ENCODE results near the gene EGFL7.

DNA sequence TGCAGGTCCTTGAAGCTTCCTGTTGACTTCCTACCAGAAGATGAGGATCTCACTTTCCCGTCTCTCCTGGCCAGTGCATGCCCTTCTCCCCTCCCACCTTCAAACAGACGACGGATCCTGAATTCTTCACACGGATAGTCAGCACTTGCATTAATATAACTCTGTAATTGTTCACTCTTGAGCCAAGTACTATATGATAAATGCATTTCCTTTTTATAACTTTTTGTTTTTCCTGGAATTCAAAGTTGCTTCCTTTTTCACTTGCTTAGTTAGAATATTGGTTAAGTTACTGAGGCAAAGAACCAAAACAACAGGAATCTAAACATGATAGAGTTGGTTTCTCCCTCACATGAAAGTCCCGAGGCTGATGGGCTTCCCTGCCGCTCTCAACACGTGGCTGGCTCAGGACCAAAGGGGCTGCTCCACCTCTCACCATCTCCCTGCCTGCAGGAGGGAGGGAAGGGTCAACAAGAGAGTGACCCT lies 20.2 kb upstream of the EGFL7 start:
- TF ChIP-seq, protein P1, sequence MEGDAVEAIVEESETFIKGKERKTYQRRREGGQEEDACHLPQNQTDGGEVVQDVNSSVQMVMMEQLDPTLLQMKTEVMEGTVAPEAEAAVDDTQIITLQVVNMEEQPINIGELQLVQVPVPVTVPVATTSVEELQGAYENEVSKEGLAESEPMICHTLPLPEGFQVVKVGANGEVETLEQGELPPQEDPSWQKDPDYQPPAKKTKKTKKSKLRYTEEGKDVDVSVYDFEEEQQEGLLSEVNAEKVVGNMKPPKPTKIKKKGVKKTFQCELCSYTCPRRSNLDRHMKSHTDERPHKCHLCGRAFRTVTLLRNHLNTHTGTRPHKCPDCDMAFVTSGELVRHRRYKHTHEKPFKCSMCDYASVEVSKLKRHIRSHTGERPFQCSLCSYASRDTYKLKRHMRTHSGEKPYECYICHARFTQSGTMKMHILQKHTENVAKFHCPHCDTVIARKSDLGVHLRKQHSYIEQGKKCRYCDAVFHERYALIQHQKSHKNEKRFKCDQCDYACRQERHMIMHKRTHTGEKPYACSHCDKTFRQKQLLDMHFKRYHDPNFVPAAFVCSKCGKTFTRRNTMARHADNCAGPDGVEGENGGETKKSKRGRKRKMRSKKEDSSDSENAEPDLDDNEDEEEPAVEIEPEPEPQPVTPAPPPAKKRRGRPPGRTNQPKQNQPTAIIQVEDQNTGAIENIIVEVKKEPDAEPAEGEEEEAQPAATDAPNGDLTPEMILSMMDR (IDR thresholded peaks at IDR 0.05): no peak
- TF ChIP-seq POLR2AphosphoS5 (IDR thresholded peaks at IDR 0.05; ENCODE audit: low read depth, low read length) (no peak), GABPA (IDR thresholded peaks at IDR 0.05; ENCODE audit: low read depth) (no peak), EZH2phosphoT487 (IDR thresholded peaks at IDR 0.05; ENCODE audit: borderline replicate concordance, low read depth) (no peak), TAF1 (IDR thresholded peaks at IDR 0.05; ENCODE audit: borderline replicate concordance, low read depth, low read length) (no peak), YY1 (IDR thresholded peaks at IDR 0.05; ENCODE audit: low read depth) (no peak), RAD21 (IDR thresholded peaks at IDR 0.05; ENCODE audit: low read length) (no peak), RFX5 (IDR thresholded peaks at IDR 0.05; ENCODE audit: low read length) (no peak)

All from SK-N-SH (cell line).